Osteocyte (in vitro differentiated cells): ENCODE results near the gene EPS8L3. TPM values are rescaled to one million over a fixed set of nuclear protein-coding genes. Genes with fewer than 3 reads are reported as not detected.
"Not testable (repeated sequence)": the region's sequence is repeated elsewhere in the genome, so short reads cannot be mapped to it uniquely, and the experiment has no call there.

Experiments used
- DNase-seq: peaks from one replicate; pipeline ENCODE4 v3.0.0; 2021; ENCODE audit warnings: mixed read lengths; ENCODE audit not compliant: unreplicated experiment; ENCODE audit errors: extremely low spot score
- H3K27ac Mint-ChIP-seq: one replicate; pipeline ENCODE4 v1.8.0; 2021; ENCODE audit warnings: mild to moderate bottlenecking, mixed read lengths; ENCODE audit not compliant: unreplicated experiment
- H3K27me3 Mint-ChIP-seq: one replicate; pipeline ENCODE4 v1.8.0; 2021; ENCODE audit warnings: mixed read lengths; ENCODE audit not compliant: unreplicated experiment
- H3K36me3 Mint-ChIP-seq: one replicate; pipeline ENCODE4 v1.8.0; 2021; ENCODE audit warnings: mixed read lengths; ENCODE audit not compliant: unreplicated experiment
- H3K4me1 Mint-ChIP-seq: one replicate; pipeline ENCODE4 v1.8.0; 2021; ENCODE audit warnings: mixed read lengths; ENCODE audit not compliant: unreplicated experiment
- H3K4me3 Mint-ChIP-seq: one replicate; pipeline ENCODE4 v1.8.0; 2021; ENCODE audit warnings: mild to moderate bottlenecking, moderate library complexity, mixed read lengths; ENCODE audit not compliant: unreplicated experiment
- H3K9me3 Mint-ChIP-seq: one replicate; pipeline ENCODE4 v1.8.0; 2021; ENCODE audit warnings: mixed read lengths; ENCODE audit not compliant: unreplicated experiment
- total RNA-seq: library from RNA; stranded (reverse); gene quantifications from 2 replicates; pipeline ENCODE4 v1.2.1, GENCODE V29; 2021
- TF ChIP-seq, protein P1 (sequence below): fragments of 200-600 bp; sonication (generic); IDR thresholded peaks from 2 replicates; pipeline ENCODE4 v1.5.0; 2021; ENCODE audit warnings: antibody characterized with exemption, mild to moderate bottlenecking, moderate library complexity

Gene EPS8L3
- total RNA-seq, 1 donor from 2014 or later: not detected

DNA sequence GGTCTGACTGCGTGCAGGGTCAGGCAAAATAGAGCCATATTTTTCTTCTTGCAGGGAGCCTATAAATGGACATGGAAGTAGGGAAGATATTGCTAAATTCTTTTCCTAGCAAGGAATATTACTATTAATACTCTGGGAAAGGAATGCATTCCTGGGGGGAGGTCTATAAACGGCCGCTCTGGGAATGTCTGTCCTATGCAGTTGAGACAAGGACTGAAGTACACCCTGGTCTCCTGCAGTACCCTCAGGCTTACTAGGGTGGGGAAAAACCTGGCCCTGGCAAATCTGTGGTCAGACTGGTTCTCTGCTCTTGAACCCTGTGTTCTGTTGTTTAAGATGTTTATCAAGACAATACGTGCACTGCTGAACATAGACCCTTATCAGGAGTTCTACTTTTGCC lies 54.8 kb downstream of the EPS8L3 start:
- DNase-seq, H3K36me3 Mint-ChIP-seq, H3K27ac Mint-ChIP-seq, H3K4me3 Mint-ChIP-seq, H3K4me1 Mint-ChIP-seq: not testable (repeated sequence)
- H3K27me3 Mint-ChIP-seq: peaks cover 11% of the 10 kb centered on the region
- peaks cover 24% of the 10 kb centered on the region for H3K9me3 Mint-ChIP-seq

- Mint-ChIP-seq H3K4me3 (no peak overlapping the region), H3K36me3 (peaks cover 2% of the 10 kb centered on the region), H3K9me3 (peaks cover 32% of the 10 kb centered on the region), H3K27ac (no peak overlapping the region), H3K4me1 (no peaks in the 10 kb centered on the region), H3K27me3 (peaks cover 9% of the 10 kb centered on the region)
- TF ChIP-seq, protein P1, sequence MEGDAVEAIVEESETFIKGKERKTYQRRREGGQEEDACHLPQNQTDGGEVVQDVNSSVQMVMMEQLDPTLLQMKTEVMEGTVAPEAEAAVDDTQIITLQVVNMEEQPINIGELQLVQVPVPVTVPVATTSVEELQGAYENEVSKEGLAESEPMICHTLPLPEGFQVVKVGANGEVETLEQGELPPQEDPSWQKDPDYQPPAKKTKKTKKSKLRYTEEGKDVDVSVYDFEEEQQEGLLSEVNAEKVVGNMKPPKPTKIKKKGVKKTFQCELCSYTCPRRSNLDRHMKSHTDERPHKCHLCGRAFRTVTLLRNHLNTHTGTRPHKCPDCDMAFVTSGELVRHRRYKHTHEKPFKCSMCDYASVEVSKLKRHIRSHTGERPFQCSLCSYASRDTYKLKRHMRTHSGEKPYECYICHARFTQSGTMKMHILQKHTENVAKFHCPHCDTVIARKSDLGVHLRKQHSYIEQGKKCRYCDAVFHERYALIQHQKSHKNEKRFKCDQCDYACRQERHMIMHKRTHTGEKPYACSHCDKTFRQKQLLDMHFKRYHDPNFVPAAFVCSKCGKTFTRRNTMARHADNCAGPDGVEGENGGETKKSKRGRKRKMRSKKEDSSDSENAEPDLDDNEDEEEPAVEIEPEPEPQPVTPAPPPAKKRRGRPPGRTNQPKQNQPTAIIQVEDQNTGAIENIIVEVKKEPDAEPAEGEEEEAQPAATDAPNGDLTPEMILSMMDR: no peak
- no peak for DNase-seq
Measured at GRCh38 chr1:109705411-109705810, 58.3 kb downstream of the EPS8L3 start.

DNA sequence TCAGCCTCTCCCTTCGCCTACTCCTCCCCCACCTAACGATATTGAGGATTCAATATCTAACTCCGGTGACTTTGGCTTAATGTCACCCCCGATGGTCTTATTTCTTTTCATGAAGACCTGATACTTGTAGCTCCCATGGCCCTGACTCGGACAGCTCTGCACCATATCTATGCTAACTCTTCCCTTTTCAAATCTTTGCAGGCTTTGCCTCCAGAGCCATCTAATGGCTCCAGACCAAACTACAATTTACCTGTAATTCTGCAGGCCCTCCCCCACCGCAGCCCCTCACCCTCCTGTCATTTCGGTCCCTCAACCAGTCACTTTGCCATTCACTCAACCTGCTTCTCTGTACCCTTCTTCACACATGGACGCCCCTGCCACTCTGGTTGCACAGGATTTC lies 59.5 kb downstream of the EPS8L3 start:
- no peak overlapping the region for H3K4me3 Mint-ChIP-seq
- TF ChIP-seq, protein P1: no peak
- peaks cover 9% of the 10 kb centered on the region for H3K27me3 Mint-ChIP-seq
- no peak for DNase-seq
- no peak overlapping the region for H3K27ac Mint-ChIP-seq
- peaks cover 2% of the 10 kb centered on the region for H3K36me3 Mint-ChIP-seq
- H3K9me3 Mint-ChIP-seq: peaks cover 27% of the 10 kb centered on the region
- no peaks in the 10 kb centered on the region for H3K4me1 Mint-ChIP-seq

DNA sequence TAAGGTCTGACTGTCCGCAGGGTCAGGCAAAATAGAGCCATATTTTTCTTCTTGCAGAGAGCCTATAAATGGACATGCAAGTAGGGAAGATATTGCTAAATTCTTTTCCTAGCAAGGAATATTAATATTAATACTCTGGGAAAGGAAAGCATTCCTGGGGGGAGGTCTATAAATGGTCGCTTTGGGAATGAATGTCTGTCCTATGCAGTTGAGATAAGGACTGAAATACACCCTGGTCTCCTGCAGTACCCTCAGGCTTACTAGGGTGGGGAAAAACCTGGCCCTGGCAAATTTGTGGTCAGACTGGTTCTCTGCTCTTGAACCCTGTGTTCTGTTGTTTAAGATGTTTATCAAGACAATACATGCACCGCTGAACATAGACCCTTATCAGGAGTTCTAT lies 60.8 kb downstream of the EPS8L3 start:
- not testable (repeated sequence) for DNase-seq, H3K4me3 Mint-ChIP-seq, H3K27ac Mint-ChIP-seq, H3K27me3 Mint-ChIP-seq, H3K36me3 Mint-ChIP-seq, H3K4me1 Mint-ChIP-seq
- peaks cover 16% of the 10 kb centered on the region for H3K9me3 Mint-ChIP-seq

Other genes starting within 250 kb of the EPS8L3 start
- gene GPR61, start 224.1 kb downstream of the EPS8L3 start, total RNA-seq: not detected in 2 replicates
- gene GNAI3, start 215.3 kb downstream of the EPS8L3 start, total RNA-seq: 7.6 and 8.5 TPM in 2 replicates
- not detected in 2 replicates for gene GNAT2, start 144.3 kb downstream of the EPS8L3 start, total RNA-seq
- gene AMPD2, start 144.1 kb downstream of the EPS8L3 start, total RNA-seq: 59.4 and 64.0 TPM in 2 replicates
- 24.3 and 25.1 TPM in 2 replicates for gene GSTM4, start 107.8 kb downstream of the EPS8L3 start, total RNA-seq
- 38.6 and 39.0 TPM in 2 replicates for gene GSTM2, start 95.9 kb downstream of the EPS8L3 start, total RNA-seq
- gene GSTM1, start 76.1 kb downstream of the EPS8L3 start, total RNA-seq: 6.4 and 7.8 TPM in 2 replicates
- not detected in 2 replicates for gene GSTM5, start 51.7 kb downstream of the EPS8L3 start, total RNA-seq
- gene GSTM3, start 22.9 kb downstream of the EPS8L3 start, total RNA-seq: 33.9 and 41.4 TPM in 2 replicates
- 27.9 and 36.2 TPM in 2 replicates for gene CSF1, start 146.9 kb upstream of the EPS8L3 start, total RNA-seq
- gene AHCYL1, start 220.8 kb upstream of the EPS8L3 start, total RNA-seq: 77.0 and 79.3 TPM in 2 replicates